NOMO-1 treated with dmso at 0.1 percent for 144 hours (cell line): ENCODE data around the gene TMEM250.

Experiments
- DNase-seq: peaks from one replicate; lab custom pipeline; 2025; ENCODE audit not compliant: unreplicated experiment; lab: John Stamatoyannopoulos, UW

Gene TMEM250

GRCh38 chr9:136147890-136148714, 29.4 kb upstream of the TMEM250 start:
- DNase-seq: no peak

- no peak for DNase-seq
These were observed 28.6 kb upstream of the TMEM250 start for GRCh38 chr9:136147038-136147889.

GRCh38 chr9:136146126-136147037, 27.7 kb upstream of the TMEM250 start:
- no peak for DNase-seq

- no peak for DNase-seq
These were observed 26.9 kb upstream of the TMEM250 start for GRCh38 chr9:136145580-136145979.

DNA sequence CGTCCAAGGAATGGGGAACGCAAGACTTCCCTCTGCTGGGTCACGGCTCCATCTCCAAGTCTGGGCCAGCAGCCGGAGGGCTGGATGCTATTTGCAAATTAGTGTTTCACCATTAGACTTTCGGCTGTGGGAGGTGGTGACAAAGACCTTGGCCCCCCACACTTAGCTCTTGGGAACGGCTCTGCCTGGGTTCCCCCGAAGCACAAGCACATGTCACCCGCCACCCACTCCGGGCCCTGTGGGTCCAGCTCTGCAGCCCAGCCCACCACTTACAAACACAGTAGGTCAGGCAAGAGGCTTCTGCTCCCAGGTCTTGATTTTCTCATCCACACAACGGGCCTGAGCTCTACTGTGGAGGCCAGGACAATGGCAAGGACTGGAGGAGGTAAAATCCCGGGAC, 25.8 kb upstream of the TMEM250 start:
- no peak for DNase-seq

DNA sequence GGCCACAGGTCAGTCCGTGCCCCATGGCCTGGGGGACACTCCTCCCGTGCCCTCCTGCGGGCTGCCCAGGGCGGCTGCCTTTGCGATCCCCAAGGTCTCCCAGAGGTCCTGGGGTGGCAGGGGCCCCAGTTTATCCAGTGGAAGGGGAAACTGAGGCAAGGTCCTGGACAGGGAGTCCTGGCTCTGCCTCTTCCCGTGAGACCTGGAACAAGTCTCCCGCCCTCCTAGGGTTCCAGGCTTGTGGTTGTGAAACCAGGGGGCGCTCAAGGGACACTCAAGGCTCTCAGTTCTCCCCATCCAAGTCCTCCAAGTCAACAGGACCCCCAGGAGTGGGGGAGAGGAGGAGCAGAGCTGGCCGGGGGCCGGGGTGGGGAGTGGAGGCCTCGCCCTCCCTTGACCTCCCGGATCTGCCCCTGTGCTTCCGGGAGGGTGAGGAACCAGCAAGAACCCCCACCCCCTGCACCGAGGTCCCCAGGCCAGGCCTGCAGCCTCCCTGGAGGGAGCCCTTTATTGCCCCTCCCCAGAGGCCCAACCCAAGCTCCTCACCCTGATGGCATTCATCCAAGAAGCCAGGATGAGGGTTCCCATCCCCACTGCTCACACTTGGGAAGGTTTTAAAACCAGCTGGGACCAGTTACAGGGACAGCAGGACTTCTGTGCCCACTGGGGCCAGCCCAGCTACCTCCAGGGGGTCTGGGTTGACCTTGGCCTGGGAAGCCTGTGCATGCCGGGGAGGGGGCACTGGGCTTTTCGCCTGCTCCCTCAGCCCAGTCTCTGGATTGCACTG, 24.7 kb upstream of the TMEM250 start:
- no peak for DNase-seq

- DNase-seq: no peak
These were observed 24.2 kb upstream of the TMEM250 start for GRCh38 chr9:136142859-136143214.

- DNase-seq: no peak
These were observed 23.7 kb upstream of the TMEM250 start for GRCh38 chr9:136142414-136142796.

- DNase-seq: no peak
These were observed 23.2 kb upstream of the TMEM250 start for GRCh38 chr9:136141682-136142413.

DNA sequence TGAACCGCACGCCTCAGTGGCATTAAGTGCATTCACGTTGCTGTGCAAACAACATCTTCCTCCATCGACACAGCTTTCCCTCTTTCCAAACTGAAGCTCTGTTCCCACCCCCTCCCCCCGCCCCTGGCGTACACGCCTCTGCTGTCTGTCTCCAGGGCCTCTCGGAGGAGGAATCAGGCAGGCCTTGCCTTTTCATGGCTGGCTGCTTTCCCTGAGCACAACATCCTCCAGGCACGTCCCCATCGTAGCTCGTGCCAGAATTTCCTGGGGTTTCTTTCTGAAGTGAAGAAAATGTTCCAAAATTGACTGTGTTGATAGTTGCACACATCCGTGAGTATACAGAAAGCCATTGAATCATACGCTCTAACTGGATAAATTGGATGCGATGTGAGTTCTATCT, 22.3 kb upstream of the TMEM250 start:
- DNase-seq: no peak

- no peak for DNase-seq
These were observed 21.4 kb upstream of the TMEM250 start for GRCh38 chr9:136140046-136140445.

DNA sequence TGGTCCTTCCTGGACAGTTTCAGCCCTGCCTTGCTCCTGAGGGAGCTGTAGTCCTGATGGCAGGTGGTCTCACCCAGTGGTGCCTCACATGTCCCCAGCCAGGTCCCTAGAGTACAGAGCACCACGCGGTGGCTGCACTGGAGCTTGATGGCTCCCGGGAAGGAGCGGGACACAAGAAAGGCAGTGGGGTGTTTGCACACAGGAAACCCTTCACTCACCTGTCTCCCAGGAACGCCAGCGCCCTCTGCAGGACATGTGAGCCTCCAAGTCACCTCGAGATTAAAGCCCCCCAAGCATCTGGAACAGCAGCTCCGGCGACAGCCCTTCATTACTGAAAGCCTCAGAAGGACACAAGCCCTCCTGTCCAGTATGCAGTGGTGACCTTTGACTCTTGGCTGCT, 19.9 kb upstream of the TMEM250 start:
- DNase-seq: no peak

DNA sequence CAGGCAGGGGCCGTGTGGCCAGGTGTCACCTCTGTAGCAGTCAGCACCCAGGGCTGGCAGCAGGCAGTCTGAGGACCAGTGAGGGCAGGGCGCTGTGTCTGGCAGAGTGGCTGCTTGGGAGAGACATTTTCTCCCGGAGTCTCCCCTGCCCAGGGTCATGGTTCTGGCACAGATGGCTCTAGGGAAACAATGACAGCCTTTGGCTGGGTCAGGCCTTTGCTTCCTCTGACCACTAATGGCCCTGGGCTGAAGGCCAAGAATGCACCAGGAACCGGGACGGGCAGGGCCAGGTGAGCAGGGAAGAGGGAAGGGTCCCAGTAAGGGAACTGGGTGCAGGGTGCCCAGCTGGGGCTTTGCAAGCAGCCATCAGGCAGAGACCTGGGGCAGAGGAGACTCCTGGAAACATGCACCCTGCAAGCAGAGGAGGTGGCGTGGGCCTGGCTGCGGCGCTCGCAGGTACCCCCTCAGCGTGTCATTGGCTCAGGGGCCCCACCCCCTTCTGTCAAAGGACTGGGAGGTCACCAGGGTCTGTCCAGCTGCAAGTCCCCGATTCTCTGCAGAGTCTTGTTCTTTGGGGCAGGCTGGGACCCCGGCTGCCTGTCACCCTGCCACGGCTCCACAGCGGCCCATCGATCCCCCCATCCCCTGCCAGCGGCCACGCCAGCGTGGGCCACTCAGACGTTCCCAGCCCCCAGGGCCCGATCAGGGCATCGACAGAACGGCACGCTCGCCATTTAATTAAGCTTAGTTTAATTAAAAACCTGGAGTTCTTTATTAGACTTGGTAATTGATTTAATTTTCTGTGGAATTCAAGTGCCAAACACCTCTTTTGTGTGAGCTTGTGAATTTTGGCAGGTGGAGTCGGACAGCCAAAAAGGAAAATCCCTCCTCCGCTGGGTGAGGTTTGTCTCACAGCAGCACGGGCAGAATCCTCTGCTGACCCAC, 18.9 kb upstream of the TMEM250 start:
- DNase-seq: no peak

GRCh38 chr9:136136127-136136925, 17.7 kb upstream of the TMEM250 start:
- no peak for DNase-seq

GRCh38 chr9:136135326-136136126, 16.9 kb upstream of the TMEM250 start:
- DNase-seq: no peak

DNA sequence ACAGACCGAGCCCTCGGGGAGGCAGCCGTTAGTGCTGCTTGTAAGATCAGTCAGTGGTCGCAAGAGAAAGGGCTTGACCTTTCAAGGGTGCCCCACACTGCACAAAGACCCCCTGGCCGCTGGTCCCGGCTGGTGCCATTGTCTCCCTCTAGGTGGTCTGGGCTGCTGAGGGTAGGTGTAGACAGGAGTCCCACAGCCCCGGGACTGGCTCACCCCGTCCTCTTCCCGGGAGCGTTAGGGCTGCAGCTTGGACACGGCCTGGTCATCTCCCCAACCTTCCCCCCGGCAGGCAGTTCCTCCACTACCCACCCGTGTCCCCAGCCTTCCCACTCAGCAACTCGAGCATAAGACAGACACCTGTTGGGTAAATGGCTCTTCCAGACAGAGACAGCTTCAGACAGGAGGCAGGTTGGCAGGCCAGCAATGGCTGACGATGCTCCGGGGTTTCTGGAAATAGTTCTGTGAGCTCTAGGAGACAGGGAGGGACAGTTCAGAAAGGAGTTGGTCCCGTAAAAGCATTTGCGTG, 15.3 kb upstream of the TMEM250 start:
- no peak for DNase-seq
